Stomach (tissue), 4 donors: ENCODE measurements around the gene LSAMP.

Experiments
- POLR2A ChIP-seq, 4 donors: fragments of 450-650 bp; IDR thresholded peaks; one replicate each; pipeline ENCODE4 v1.6.1; 2016; ENCODE audit warnings: antibody characterized with exemption in 4 of 4, control low read depth in 2 of 4, mild to moderate bottlenecking in 1 of 4, moderate library complexity in 1 of 4
- POLR2AphosphoS5 ChIP-seq, 3 donors: sonication (generic); formaldehyde crosslinking; IDR thresholded peaks; one replicate each; pipeline ENCODE4 v1.6.1; 2016; ENCODE audit warnings: antibody characterized with exemption in 3 of 3
- TF ChIP-seq, protein P1 (sequence below), 7 experiments: fragments of 450-650 bp in 4 of 7; fragments of 200-600 bp in 3 of 7; sonication (generic) in 3 of 7; IDR thresholded peaks; one replicate each; pipeline ENCODE4 v1.5.1; 2016 to 2019; ENCODE audit warnings: antibody characterized with exemption in 7 of 7, control low read depth in 2 of 7, mild to moderate bottlenecking in 1 of 7

DNA sequence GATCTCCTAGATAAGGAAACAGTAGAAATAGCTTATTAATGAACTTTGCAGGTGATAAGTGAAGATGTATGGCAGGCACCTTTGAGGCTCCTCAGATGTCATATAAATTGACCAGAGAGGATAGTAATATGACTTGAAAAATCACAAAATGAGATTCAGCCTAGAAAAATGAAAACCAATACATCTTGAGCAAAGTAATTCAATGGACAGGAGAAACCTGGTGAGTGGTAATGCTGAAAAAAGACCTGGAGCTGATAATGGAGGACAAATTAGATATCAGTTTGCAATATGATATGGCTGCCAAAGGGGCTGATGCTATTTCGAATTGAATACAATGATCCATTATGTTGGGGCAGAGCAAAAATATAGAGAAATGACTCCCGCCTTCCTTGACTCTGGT, 103.9 kb downstream of the LSAMP start:
- TF ChIP-seq POLR2AphosphoS5 (IDR thresholded peaks at IDR 0.05) (no peak), POLR2A (IDR thresholded peaks at IDR 0.05) (no peak)
- TF ChIP-seq, protein P1, sequence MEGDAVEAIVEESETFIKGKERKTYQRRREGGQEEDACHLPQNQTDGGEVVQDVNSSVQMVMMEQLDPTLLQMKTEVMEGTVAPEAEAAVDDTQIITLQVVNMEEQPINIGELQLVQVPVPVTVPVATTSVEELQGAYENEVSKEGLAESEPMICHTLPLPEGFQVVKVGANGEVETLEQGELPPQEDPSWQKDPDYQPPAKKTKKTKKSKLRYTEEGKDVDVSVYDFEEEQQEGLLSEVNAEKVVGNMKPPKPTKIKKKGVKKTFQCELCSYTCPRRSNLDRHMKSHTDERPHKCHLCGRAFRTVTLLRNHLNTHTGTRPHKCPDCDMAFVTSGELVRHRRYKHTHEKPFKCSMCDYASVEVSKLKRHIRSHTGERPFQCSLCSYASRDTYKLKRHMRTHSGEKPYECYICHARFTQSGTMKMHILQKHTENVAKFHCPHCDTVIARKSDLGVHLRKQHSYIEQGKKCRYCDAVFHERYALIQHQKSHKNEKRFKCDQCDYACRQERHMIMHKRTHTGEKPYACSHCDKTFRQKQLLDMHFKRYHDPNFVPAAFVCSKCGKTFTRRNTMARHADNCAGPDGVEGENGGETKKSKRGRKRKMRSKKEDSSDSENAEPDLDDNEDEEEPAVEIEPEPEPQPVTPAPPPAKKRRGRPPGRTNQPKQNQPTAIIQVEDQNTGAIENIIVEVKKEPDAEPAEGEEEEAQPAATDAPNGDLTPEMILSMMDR (IDR thresholded peaks at IDR 0.05), result no peak
